H9 (cell line): ENCODE measurements around the gene TH. TPM values are rescaled to one million over a fixed set of nuclear protein-coding genes. Genes with fewer than 3 reads are reported as not detected.
A peak's percentile ranks its signal among the peaks of the same experiment; 100 is the strongest.

Experiments used
- DNase-seq: peaks from one replicate; pipeline ENCODE4 v3.0.0-alpha.2; 2017
- H2AFZ ChIP-seq: one replicate; pipeline ENCODE4 v1.6.1; 2013; ENCODE audit warnings: mild to moderate bottlenecking, low read length, control low read depth, moderate library complexity
- H2AK5ac ChIP-seq: 2 replicates; pipeline ENCODE4 v1.6.1; 2013; ENCODE audit warnings: low read length, control low read depth, mixed read lengths; ENCODE audit not compliant: insufficient read length
- H2BK120ac ChIP-seq: one replicate; pipeline ENCODE4 v1.6.1; 2013; ENCODE audit warnings: low read depth, mild to moderate bottlenecking, low read length, control low read depth, inconsistent platforms; ENCODE audit not compliant: poor library complexity, severe bottlenecking
- H2BK12ac ChIP-seq: 2 replicates; pipeline ENCODE4 v1.6.1; 2013; ENCODE audit warnings: low read length, control low read depth, mixed read lengths, low read depth; ENCODE audit not compliant: insufficient read length
- H2BK15ac ChIP-seq: 2 replicates; pipeline ENCODE4 v1.6.1; 2013; ENCODE audit warnings: low read depth, low read length, control low read depth
- H2BK20ac ChIP-seq: one replicate; pipeline ENCODE4 v1.6.1; 2013; ENCODE audit warnings: low read depth, mild to moderate bottlenecking, low read length, control low read depth, inconsistent platforms; ENCODE audit not compliant: poor library complexity, severe bottlenecking
- H2BK5ac ChIP-seq: 2 replicates; pipeline ENCODE4 v1.6.1; 2013; ENCODE audit warnings: low read length, control low read depth, mixed read lengths; ENCODE audit not compliant: insufficient read length
- H3K14ac ChIP-seq: 2 replicates; pipeline ENCODE4 v1.6.1; 2013; ENCODE audit warnings: low read length, control low read depth; ENCODE audit not compliant: insufficient read depth
- H3K18ac ChIP-seq: 2 replicates; pipeline ENCODE4 v1.6.1; 2013; ENCODE audit warnings: low read depth, mild to moderate bottlenecking, mixed read lengths, low read length, control low read depth; ENCODE audit not compliant: insufficient read length
- H3K23ac ChIP-seq: 2 replicates; pipeline ENCODE4 v1.6.1; 2013; ENCODE audit warnings: low read length, control low read depth, mixed read lengths, low read depth; ENCODE audit not compliant: insufficient read length
- H3K23me2 ChIP-seq: 2 replicates; pipeline ENCODE4 v1.6.1; 2013; ENCODE audit warnings: low read depth, mild to moderate bottlenecking, mixed read lengths, low read length, control low read depth; ENCODE audit not compliant: insufficient read length, poor library complexity, severe bottlenecking
- H3K27ac ChIP-seq: 2 replicates; pipeline ENCODE4 v1.5.1; 2013; ENCODE audit warnings: low read length, control low read depth, mixed read lengths, low read depth; ENCODE audit not compliant: insufficient read length
- H3K27me3 ChIP-seq: 2 replicates; pipeline ENCODE4 v1.6.1; 2013; ENCODE audit warnings: low read length, control low read depth, inconsistent platforms; ENCODE audit not compliant: insufficient read depth
- H3K4ac ChIP-seq: 2 replicates; pipeline ENCODE4 v1.6.1; 2013; ENCODE audit warnings: low read depth, mild to moderate bottlenecking, control low read depth, inconsistent platforms, low read length, moderate library complexity
- H3K4me1 ChIP-seq: 2 replicates; pipeline ENCODE4 v1.6.1; 2013; ENCODE audit warnings: low read length, control low read depth, inconsistent platforms; ENCODE audit not compliant: insufficient read depth
- H3K4me2 ChIP-seq: 2 replicates; pipeline ENCODE4 v1.6.1; 2013; ENCODE audit warnings: low read length, control low read depth, mixed read lengths; ENCODE audit not compliant: insufficient read length, insufficient read depth
- H3K56ac ChIP-seq: 2 replicates; pipeline ENCODE4 v1.6.1; 2013; ENCODE audit warnings: low read depth, mild to moderate bottlenecking, mixed read lengths, low read length, control low read depth; ENCODE audit not compliant: insufficient read length
- H3K79me1 ChIP-seq: 2 replicates; pipeline ENCODE4 v1.6.1; 2013; ENCODE audit warnings: low read depth, mild to moderate bottlenecking, moderate library complexity, low read length, control low read depth, inconsistent platforms; ENCODE audit not compliant: insufficient read depth, poor library complexity, severe bottlenecking
- H3K79me2 ChIP-seq: 2 replicates; pipeline ENCODE4 v1.6.1; 2013; ENCODE audit warnings: low read length, control low read depth, inconsistent platforms; ENCODE audit not compliant: insufficient read depth
- H3K9ac ChIP-seq: 2 replicates; pipeline ENCODE4 v1.6.1; 2013; ENCODE audit warnings: low read length, control low read depth, mixed read lengths; ENCODE audit not compliant: insufficient read length; ENCODE audit errors: extremely low read depth
- H3K9me3 ChIP-seq: one replicate; pipeline ENCODE4 v1.6.1; 2013; ENCODE audit warnings: low read depth, low read length, inconsistent platforms; ENCODE audit not compliant: control insufficient read depth
- H3T11ph ChIP-seq: one replicate; pipeline ENCODE4 v1.6.1; 2013; ENCODE audit warnings: mild to moderate bottlenecking, low read length, control low read depth, inconsistent platforms
- H4K20me1 ChIP-seq: one replicate; pipeline ENCODE4 v1.6.1; 2013; ENCODE audit not compliant: control insufficient read depth, insufficient read length, insufficient read depth
- H4K5ac ChIP-seq: 2 replicates; pipeline ENCODE4 v1.6.1; 2013; ENCODE audit warnings: low read depth, mild to moderate bottlenecking, mixed read lengths, low read length, control low read depth; ENCODE audit not compliant: insufficient read length
- H4K8ac ChIP-seq: replicated peaks from 2 replicates; pipeline ENCODE4 v1.6.1; 2013; ENCODE audit warnings: low read length, control low read depth, mixed read lengths, low read depth; ENCODE audit not compliant: insufficient read length
- H4K91ac ChIP-seq: 2 replicates; pipeline ENCODE4 v1.6.1; 2013; ENCODE audit warnings: low read depth, mild to moderate bottlenecking, moderate library complexity, mixed read lengths, low read length, control low read depth; ENCODE audit not compliant: insufficient read length
- H3K27ac Mint-ChIP-seq, 3 experiments: 2 replicates in 2 of 3; 3 replicates in 1 of 3; pipeline ENCODE4 v1.8.0; 2020 to 2021; ENCODE audit warnings: mixed read lengths in 3 of 3, mild to moderate bottlenecking in 1 of 3, moderate library complexity in 1 of 3
- H3K27me3 Mint-ChIP-seq: 2 replicates; pipeline ENCODE4 v1.8.0; 2021; ENCODE audit warnings: low read depth, mild to moderate bottlenecking, moderate library complexity, mixed read lengths
- H3K36me3 Mint-ChIP-seq, 3 experiments: 2 replicates in 2 of 3; 3 replicates in 1 of 3; pipeline ENCODE4 v1.8.0; 2020 to 2021; ENCODE audit warnings: low read depth in 3 of 3, mixed read lengths in 3 of 3; ENCODE audit not compliant: insufficient read depth in 1 of 3
- H3K4me1 Mint-ChIP-seq, 2 experiments: 2 replicates each; pipeline ENCODE4 v1.8.0; 2020; ENCODE audit warnings: mixed read lengths in 2 of 2
- H3K4me3 Mint-ChIP-seq, 2 experiments: 2 replicates in 1 of 2; 3 replicates in 1 of 2; pipeline ENCODE4 v1.8.0; 2020 to 2021; ENCODE audit warnings: mild to moderate bottlenecking in 2 of 2, mixed read lengths in 2 of 2, moderate library complexity in 1 of 2
- H3K9me3 Mint-ChIP-seq, 2 experiments: 2 replicates in 1 of 2; 3 replicates in 1 of 2; pipeline ENCODE4 v1.8.0; 2020; ENCODE audit warnings: mild to moderate bottlenecking in 2 of 2, mixed read lengths in 2 of 2, moderate library complexity in 1 of 2
- CTCF ChIP-seq: fragments of 200-600 bp; sonication (generic); conservative IDR thresholded peaks from 3 replicates; pipeline ENCODE4 v1.8.0; 2021; ENCODE audit warnings: antibody characterized with exemption, mild to moderate bottlenecking
- WGBS: extraction: QIAGEN DNeasy Blood & Tissue Kit; methylation state at CpG from one replicate; pipeline ENCODE4 v1.1.7; 2013; ENCODE audit warnings: missing lambda C conversion rate, low lambda C conversion rate, mixed read lengths; ENCODE audit not compliant: insufficient read length; ENCODE audit errors: extremely low coverage; 5-methylcytosine and 5-hydroxymethylcytosine counted together
- total RNA-seq: library from RNA; stranded (reverse); gene quantifications from 2 replicates; pipeline ENCODE4 v1.2.1, GENCODE V29; 2021

TH gene
- total RNA-seq, 1 experiment from 2014 or later = not detected

DNA sequence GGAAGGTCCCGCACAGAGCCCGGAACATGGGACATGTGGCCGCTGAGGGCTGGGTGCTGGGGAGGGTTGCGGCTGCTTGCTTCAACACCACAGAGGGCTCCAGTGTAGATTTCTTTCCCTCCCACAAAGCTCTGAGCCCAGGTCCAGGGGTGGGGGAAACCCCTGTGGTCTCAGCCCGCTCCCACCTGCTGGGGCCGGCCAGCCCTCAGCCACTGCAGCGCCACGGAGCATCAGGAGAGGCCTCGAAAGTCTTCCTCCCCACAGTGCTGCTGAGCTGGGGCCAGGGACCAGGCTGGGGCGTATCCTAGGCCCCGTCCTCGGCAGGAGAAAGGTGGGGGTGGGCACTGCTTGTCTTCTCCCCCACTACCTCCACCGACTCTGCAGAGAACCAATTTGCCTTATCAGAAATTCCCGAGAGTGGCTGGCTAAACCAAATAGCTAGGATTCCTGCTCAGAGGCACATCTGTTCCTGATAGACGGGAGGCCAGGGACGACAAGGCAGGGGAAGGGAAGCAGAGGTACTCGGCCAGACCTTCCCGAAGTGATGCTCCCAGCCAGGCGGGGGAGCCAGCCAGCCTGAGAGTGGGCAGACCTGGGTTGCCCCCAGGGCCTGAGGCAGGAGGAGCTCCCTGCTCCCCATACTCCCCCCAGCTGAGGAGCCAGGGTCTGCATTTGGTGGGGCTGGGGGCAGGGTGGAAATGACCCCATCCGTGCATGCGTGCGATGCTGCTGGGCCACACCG, 51.1 kb downstream of the TH start:
- Histone ChIP-seq H3K4me2 (no peak overlapping the region), H3K4me1 (no peaks in the 10 kb centered on the region), H3K79me2 (no peaks in the 10 kb centered on the region), H3K9ac (no peak overlapping the region), H3K4ac (no peak overlapping the region), H4K20me1 (no peaks in the 10 kb centered on the region), H3K9me3 (no peaks in the 10 kb centered on the region), H3K23ac (no peak overlapping the region), H3K56ac (peak overlapping the region; percentile 18), H3K14ac (no peak overlapping the region), H2AK5ac (no peak overlapping the region), H4K5ac (no peak overlapping the region), H3K23me2 (no peaks in the 10 kb centered on the region), H2BK20ac (no peak overlapping the region), H3K27ac (no peak overlapping the region), H4K8ac (no peak overlapping the region), H3K18ac (no peak overlapping the region), H4K91ac (no peak overlapping the region), H3T11ph (no peak overlapping the region), H2BK5ac (no peak overlapping the region), H3K79me1 (no peaks in the 10 kb centered on the region), H2AFZ (no peak overlapping the region), H3K27me3 (no peaks in the 10 kb centered on the region), H2BK15ac (no peak overlapping the region), H2BK120ac (no peak overlapping the region), H2BK12ac (no peak overlapping the region)
- no peak for DNase-seq
- WGBS = no CpG with 5 or more reads among the region's 23 CpGs
- Mint-ChIP-seq H3K27ac (no peak overlapping the region), H3K36me3 (peaks cover 0 to 13% (median 10%) of the 10 kb centered on the region in 3 experiments; a peak in 6 of 7 replicates), H3K4me3 (no peak overlapping the region), H3K27me3 (peaks cover 68% of the 10 kb centered on the region), H3K9me3 (peaks cover 21 to 24% of the 10 kb centered on the region in 2 experiments), H3K4me1 (peaks cover 0 to 11% of the 10 kb centered on the region in 2 experiments; a peak in 2 of 4 replicates)
- TF ChIP-seq CTCF = no peak; the same call in 2 of the 3 replicates
